ENCODE measurements around the gene TSPAN19.

The TSPAN19 gene

GRCh38 chr12:85002778-85003296 is 33.2 kb downstream of the TSPAN19 start:
- in situ Hi-C loops (cut with MboI; ENCODE audit: low sequenced_read_pairs), result no loop called here

- in situ Hi-C loops (cut with MboI; ENCODE audit: low sequenced_read_pairs), result no loop called here
Observed at GRCh38 chr12:85000729-85001128, 35.3 kb downstream of the TSPAN19 start.

- in situ Hi-C loops (cut with MboI; ENCODE audit: low sequenced_read_pairs), result no loop called here
Observed at GRCh38 chr12:84998341-84998740, 37.7 kb downstream of the TSPAN19 start.

- in situ Hi-C loops (cut with MboI; ENCODE audit: low sequenced_read_pairs), result no loop called here
Observed at GRCh38 chr12:84996759-84997158, 39.3 kb downstream of the TSPAN19 start.

- in situ Hi-C loops (cut with MboI; ENCODE audit: low sequenced_read_pairs), result no loop called here
Observed at GRCh38 chr12:84995641-84996040, 40.4 kb downstream of the TSPAN19 start.

- in situ Hi-C loops (cut with MboI; ENCODE audit: low sequenced_read_pairs), result no loop called here
Observed at GRCh38 chr12:84994426-84994825, 41.7 kb downstream of the TSPAN19 start.

- in situ Hi-C loops (cut with MboI; ENCODE audit: low sequenced_read_pairs), result no loop called here
Observed at GRCh38 chr12:84986586-84986985, 49.5 kb downstream of the TSPAN19 start.

- in situ Hi-C loops (cut with MboI; ENCODE audit: low sequenced_read_pairs), result no loop called here
Observed at GRCh38 chr12:84986117-84986516, 50.0 kb downstream of the TSPAN19 start.

- in situ Hi-C loops (cut with MboI; ENCODE audit: low sequenced_read_pairs), result no loop called here
Observed at GRCh38 chr12:84983289-84983688, 52.8 kb downstream of the TSPAN19 start.

- in situ Hi-C loops (cut with MboI; ENCODE audit: low sequenced_read_pairs), result no loop called here
Observed at GRCh38 chr12:84982888-84983287, 53.2 kb downstream of the TSPAN19 start.

GRCh38 chr12:84978921-84979320 is 57.2 kb downstream of the TSPAN19 start:
- in situ Hi-C loops (cut with MboI; ENCODE audit: low sequenced_read_pairs), result no loop called here

- in situ Hi-C loops (cut with MboI; ENCODE audit: low sequenced_read_pairs), result no loop called here
Observed at GRCh38 chr12:84976133-84976532, 59.9 kb downstream of the TSPAN19 start.

- in situ Hi-C loops (cut with MboI; ENCODE audit: low sequenced_read_pairs), result no loop called here
Observed at GRCh38 chr12:84974155-84974815, 61.8 kb downstream of the TSPAN19 start.

GRCh38 chr12:84973026-84973425 is 63.1 kb downstream of the TSPAN19 start:
- in situ Hi-C loops (cut with MboI; ENCODE audit: low sequenced_read_pairs), result no loop called here

- in situ Hi-C loops (cut with MboI; ENCODE audit: low sequenced_read_pairs), result no loop called here
Observed at GRCh38 chr12:84969226-84969625, 66.9 kb downstream of the TSPAN19 start.
